ENCODE results near the gene TTC34.

Gene TTC34

GRCh38 chr1:2828586-2829250 is 27.2 kb upstream of the TTC34 start:
- no peak for DNase-seq (ENCODE audit: low read depth)

GRCh38 chr1:2826736-2827292 is 25.3 kb upstream of the TTC34 start:
- DNase-seq (ENCODE audit: low read depth): no peak

GRCh38 chr1:2826316-2826715 is 24.8 kb upstream of the TTC34 start:
- no peak for DNase-seq (ENCODE audit: low read depth)

- DNase-seq (ENCODE audit: low read depth): no peak
Measured at GRCh38 chr1:2825487-2826189, 24.1 kb upstream of the TTC34 start.

- DNase-seq (ENCODE audit: low read depth): no peak
Measured at GRCh38 chr1:2824999-2825398, 23.5 kb upstream of the TTC34 start.

GRCh38 chr1:2823921-2824610 is 22.6 kb upstream of the TTC34 start:
- DNase-seq (ENCODE audit: low read depth): no peak

- no peak for DNase-seq (ENCODE audit: low read depth)
Measured at GRCh38 chr1:2822621-2823145, 21.2 kb upstream of the TTC34 start.

GRCh38 chr1:2821966-2822620 is 20.6 kb upstream of the TTC34 start:
- peak; percentile 12 for DNase-seq (ENCODE audit: low read depth)

GRCh38 chr1:2821373-2821955 is 20.0 kb upstream of the TTC34 start:
- no peak for DNase-seq (ENCODE audit: low read depth)

GRCh38 chr1:2820731-2821372 is 19.4 kb upstream of the TTC34 start:
- no peak for DNase-seq (ENCODE audit: low read depth)

GRCh38 chr1:2819831-2820730 is 18.6 kb upstream of the TTC34 start:
- DNase-seq (ENCODE audit: low read depth): no peak

GRCh38 chr1:2819429-2819828 is 17.9 kb upstream of the TTC34 start:
- DNase-seq (ENCODE audit: low read depth): no peak

- no peak for DNase-seq (ENCODE audit: low read depth)
Measured at GRCh38 chr1:2817784-2818564, 16.5 kb upstream of the TTC34 start.

- no peak for DNase-seq (ENCODE audit: low read depth)
Measured at GRCh38 chr1:2816786-2817185, 15.3 kb upstream of the TTC34 start.

GRCh38 chr1:2815551-2815950 is 14.1 kb upstream of the TTC34 start:
- DNase-seq (ENCODE audit: low read depth): no peak

GRCh38 chr1:2814511-2815075 is 13.1 kb upstream of the TTC34 start:
- no peak for DNase-seq (ENCODE audit: low read depth)

- DNase-seq (ENCODE audit: low read depth): no peak
Measured at GRCh38 chr1:2812939-2813653, 11.6 kb upstream of the TTC34 start.

- no peak for DNase-seq (ENCODE audit: low read depth)
Measured at GRCh38 chr1:2812136-2812535, 10.6 kb upstream of the TTC34 start.
